ENCODE results near the gene FHOD3.

FHOD3 gene

DNA sequence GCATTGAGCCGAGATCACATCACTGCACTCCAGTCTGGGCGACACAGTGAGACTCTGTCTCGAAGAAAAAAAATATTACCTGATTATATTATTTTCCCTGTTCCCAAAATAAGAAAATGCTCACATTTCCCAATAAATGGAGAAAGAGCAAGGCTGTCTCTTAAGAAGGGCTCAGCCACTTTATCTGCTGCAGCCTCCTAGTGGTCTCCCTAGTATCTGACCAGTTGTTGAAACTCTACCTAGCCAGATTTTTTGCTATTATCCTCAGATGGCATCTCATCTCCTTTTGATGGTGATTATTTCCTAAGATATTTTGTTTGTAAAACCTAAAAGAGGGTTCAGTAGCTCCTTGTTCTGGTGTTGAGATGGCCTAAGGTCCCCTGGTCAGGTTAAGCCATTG, 417.0 kb downstream of the FHOD3 start:
- TF ChIP-seq POLR2AphosphoS5 (IDR thresholded peaks at IDR 0.05; ENCODE audit: low read depth, low read length) (no peak), TAF1 (IDR thresholded peaks at IDR 0.05; ENCODE audit: borderline replicate concordance, insufficient read depth, low read length) (no peak), FOXP2 (optimal IDR thresholded peaks at IDR 0.05; ENCODE audit: borderline replicate concordance, extremely low read depth, extremely low read length, insufficient read depth) (no peak), SIN3A (IDR thresholded peaks at IDR 0.05; ENCODE audit: borderline replicate concordance, insufficient read depth, low read length) (no peak)
- TF ChIP-seq, protein P1, sequence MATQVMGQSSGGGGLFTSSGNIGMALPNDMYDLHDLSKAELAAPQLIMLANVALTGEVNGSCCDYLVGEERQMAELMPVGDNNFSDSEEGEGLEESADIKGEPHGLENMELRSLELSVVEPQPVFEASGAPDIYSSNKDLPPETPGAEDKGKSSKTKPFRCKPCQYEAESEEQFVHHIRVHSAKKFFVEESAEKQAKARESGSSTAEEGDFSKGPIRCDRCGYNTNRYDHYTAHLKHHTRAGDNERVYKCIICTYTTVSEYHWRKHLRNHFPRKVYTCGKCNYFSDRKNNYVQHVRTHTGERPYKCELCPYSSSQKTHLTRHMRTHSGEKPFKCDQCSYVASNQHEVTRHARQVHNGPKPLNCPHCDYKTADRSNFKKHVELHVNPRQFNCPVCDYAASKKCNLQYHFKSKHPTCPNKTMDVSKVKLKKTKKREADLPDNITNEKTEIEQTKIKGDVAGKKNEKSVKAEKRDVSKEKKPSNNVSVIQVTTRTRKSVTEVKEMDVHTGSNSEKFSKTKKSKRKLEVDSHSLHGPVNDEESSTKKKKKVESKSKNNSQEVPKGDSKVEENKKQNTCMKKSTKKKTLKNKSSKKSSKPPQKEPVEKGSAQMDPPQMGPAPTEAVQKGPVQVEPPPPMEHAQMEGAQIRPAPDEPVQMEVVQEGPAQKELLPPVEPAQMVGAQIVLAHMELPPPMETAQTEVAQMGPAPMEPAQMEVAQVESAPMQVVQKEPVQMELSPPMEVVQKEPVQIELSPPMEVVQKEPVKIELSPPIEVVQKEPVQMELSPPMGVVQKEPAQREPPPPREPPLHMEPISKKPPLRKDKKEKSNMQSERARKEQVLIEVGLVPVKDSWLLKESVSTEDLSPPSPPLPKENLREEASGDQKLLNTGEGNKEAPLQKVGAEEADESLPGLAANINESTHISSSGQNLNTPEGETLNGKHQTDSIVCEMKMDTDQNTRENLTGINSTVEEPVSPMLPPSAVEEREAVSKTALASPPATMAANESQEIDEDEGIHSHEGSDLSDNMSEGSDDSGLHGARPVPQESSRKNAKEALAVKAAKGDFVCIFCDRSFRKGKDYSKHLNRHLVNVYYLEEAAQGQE (IDR thresholded peaks at IDR 0.05; ENCODE audit: insufficient read depth in 1 of 2, low read depth in 2 of 2, low read length in 2 of 2): no peak

DNA sequence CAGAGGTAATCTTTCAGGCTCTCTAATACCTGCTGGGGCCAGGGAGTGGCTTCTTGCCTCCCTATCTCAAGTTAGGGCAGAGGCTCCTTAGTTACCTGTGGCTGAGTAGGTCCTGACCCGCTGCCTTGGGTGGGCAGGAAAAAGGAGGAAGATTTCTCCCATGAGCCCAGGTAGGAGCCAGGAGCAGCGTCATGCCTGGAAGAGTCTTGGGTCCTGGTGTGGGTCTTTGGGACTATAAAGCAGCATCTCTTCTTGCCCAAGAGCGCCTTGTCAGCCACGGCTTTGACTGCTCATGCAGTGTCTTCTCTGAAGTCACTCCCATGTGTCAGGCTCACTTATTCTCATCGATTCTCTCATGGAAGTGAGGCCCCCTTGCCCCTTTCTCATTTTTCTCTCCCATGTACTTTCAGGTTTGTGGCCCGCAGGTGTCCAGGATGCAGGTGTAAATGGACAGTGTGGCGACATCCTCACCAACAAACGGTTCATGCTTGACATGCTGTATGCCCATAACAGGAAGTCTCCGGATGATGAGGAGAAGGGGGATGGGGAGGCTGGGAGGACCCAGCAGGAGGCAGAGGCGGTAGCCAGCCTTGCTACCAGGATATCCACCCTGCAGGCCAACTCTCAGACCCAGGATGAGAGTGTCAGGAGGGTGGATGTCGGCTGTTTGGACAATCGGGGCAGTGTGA, 420.1 kb downstream of the FHOD3 start:
- TF ChIP-seq POLR2AphosphoS5 (IDR thresholded peaks at IDR 0.05; ENCODE audit: low read depth, low read length) (no peak), TAF1 (IDR thresholded peaks at IDR 0.05; ENCODE audit: borderline replicate concordance, insufficient read depth, low read length) (no peak), SIN3A (IDR thresholded peaks at IDR 0.05; ENCODE audit: borderline replicate concordance, insufficient read depth, low read length) (no peak), FOXP2 (optimal IDR thresholded peaks at IDR 0.05; ENCODE audit: borderline replicate concordance, extremely low read depth, extremely low read length, insufficient read depth) (no peak)
- TF ChIP-seq, protein P1 (IDR thresholded peaks at IDR 0.05; ENCODE audit: insufficient read depth in 1 of 2, low read depth in 2 of 2, low read length in 2 of 2): no peak

DNA sequence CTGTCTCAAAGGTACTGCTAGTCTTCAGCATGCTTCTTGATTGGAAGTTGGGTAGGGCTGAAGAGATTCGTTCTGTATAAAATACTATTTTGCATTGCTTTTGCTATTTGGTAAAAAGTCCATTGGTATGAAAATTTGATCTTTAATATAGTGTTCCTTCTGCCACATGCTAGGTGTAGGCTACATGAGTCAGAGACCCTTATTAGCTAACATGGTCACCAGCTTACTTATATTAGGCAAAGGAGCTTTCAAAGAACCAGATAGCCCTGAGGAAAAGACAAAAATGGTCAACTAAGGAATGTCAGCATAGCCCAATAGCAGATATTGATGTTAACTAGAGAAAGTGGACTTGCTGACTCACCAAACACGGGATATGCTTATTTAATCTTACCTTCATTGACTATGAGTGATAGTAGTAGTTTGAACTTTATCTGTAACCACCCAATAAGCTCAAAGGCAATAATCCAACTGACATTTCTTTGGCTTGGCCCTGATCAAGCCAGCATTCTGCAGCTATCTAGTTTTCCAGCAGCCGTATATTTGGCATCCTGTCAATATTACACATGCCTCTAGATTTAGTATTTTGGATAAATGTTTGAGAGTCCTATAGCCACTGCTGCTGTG, 421.3 kb downstream of the FHOD3 start:
- TF ChIP-seq POLR2AphosphoS5 (IDR thresholded peaks at IDR 0.05; ENCODE audit: low read depth, low read length) (no peak), SIN3A (IDR thresholded peaks at IDR 0.05; ENCODE audit: borderline replicate concordance, insufficient read depth, low read length) (no peak), TAF1 (IDR thresholded peaks at IDR 0.05; ENCODE audit: borderline replicate concordance, insufficient read depth, low read length) (no peak), FOXP2 (optimal IDR thresholded peaks at IDR 0.05; ENCODE audit: borderline replicate concordance, extremely low read depth, extremely low read length, insufficient read depth) (no peak)
- TF ChIP-seq, protein P1 (IDR thresholded peaks at IDR 0.05; ENCODE audit: insufficient read depth in 1 of 2, low read depth in 2 of 2, low read length in 2 of 2): no peak

DNA sequence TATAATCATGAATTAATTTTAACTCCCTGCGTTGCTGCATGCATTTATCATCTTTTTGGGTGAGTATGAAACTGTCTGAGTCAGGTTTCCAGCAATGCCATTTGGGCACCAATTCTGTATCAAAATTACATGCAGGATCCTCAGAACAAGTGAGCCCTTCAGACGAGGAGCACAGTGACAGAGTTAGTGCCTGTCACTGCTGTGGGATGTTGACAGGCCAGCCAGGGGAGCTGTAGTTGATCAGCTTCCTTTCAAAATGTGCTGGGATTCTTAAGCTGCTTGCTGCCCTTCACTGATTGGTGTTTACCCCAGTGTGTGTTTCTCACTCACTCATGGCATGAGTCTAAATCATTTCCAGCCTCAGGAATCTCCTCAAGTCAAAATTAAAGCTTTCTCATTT, 422.1 kb downstream of the FHOD3 start:
- no peak for TF ChIP-seq SIN3A (IDR thresholded peaks at IDR 0.05; ENCODE audit: borderline replicate concordance, insufficient read depth, low read length)
- TF ChIP-seq POLR2AphosphoS5 (IDR thresholded peaks at IDR 0.05; ENCODE audit: low read depth, low read length): no peak
- no peak for TF ChIP-seq TAF1 (IDR thresholded peaks at IDR 0.05; ENCODE audit: borderline replicate concordance, insufficient read depth, low read length)
- no peak for TF ChIP-seq FOXP2 (optimal IDR thresholded peaks at IDR 0.05; ENCODE audit: borderline replicate concordance, extremely low read depth, extremely low read length, insufficient read depth)
- TF ChIP-seq, protein P1 (IDR thresholded peaks at IDR 0.05; ENCODE audit: insufficient read depth in 1 of 2, low read depth in 2 of 2, low read length in 2 of 2): no peak

Data from PFSK-1 (cell line).